ENCODE data around the gene TAF15. TPM values are rescaled to one million over a fixed set of nuclear protein-coding genes. Genes with fewer than 3 reads are reported as not detected.

TAF15 gene
- total RNA-seq, 1 experiment from 2014 or later, result 32.4 TPM

DNA sequence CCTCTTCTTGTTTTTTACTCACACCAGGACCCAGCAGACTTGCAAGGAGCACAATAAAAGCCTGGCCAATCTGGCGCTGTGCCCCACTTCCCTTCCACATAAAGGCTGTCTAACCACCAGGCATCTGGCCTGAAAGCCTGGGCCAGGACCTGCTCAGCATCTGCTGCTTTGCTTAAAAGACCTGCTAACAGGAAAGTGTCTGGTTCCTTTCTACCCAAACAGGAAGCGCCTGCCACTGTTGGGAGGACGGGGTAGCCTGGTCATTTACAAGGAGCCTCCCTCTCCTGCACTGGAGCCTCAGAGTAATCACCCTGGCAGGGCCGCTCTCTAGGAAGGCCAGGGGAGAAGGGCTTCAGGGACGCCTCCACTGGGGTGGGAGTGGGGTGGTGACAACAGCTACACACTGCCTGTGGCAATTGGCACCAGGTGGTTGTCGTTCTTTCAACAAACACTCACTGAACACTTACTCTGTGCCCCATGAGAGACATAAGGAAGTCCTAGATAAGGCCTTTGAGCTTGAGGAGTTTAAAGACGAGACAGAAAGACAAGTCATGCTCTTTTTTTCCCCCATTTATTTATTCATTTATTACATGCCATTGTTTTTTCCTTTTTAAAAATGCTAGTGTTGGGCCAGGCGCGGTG is 7.6 kb upstream of the TAF15 start:
- BruUV-seq (replicated peaks), result no TSS peak
- TF ChIP-seq CTCF (conservative IDR thresholded peaks at IDR 0.05; ENCODE audit: low read depth, low read length) (no peak), EZH2phosphoT487 (IDR thresholded peaks at IDR 0.05; ENCODE audit: borderline replicate concordance, low read length) (no peak), EZH2 (IDR thresholded peaks at IDR 0.05; ENCODE audit: low read length, unreplicated experiment) (no peak)
- Histone ChIP-seq H3K4me2 (ENCODE audit: low read length) (no peak overlapping the region), H3K4me1 (ENCODE audit: insufficient read depth, low read length) (peaks cover 7% of the 10 kb centered on the region; the same call in 1 of the 2 replicates), H3K79me2 (ENCODE audit: low read length) (no peaks in the 10 kb centered on the region), H3K9me3 (ENCODE audit: low read length) (no peaks in the 10 kb centered on the region), H3F3A (ENCODE audit: low read length, unreplicated experiment) (no peaks in the 10 kb centered on the region), H3K9ac (ENCODE audit: low read length) (no peak overlapping the region), H3K4me3 (ENCODE audit: low read length) (no peak overlapping the region), H3K9me2 (replicated peaks; ENCODE audit: low read length) (no peaks in the 10 kb centered on the region), H3K36me3 (ENCODE audit: low read depth, low read length) (no peaks in the 10 kb centered on the region), H3K27me3 (ENCODE audit: low read length) (no peaks in the 10 kb centered on the region), H4K20me1 (ENCODE audit: low read length) (no peaks in the 10 kb centered on the region), H3K27ac (ENCODE audit: low read length) (no peak overlapping the region), H2AFZ (ENCODE audit: low read length) (no peak overlapping the region)
- peak; percentile 19; the same call in 1 of the 2 replicates for ATAC-seq
- ChIA-PET POLR2A (ENCODE audit: unreplicated experiment) (no interaction called here), CTCF (no interaction called here)
- no peak for DNase-seq
- intact Hi-C loops (cut with micrococcal nuclease), result no loop called here

DNA sequence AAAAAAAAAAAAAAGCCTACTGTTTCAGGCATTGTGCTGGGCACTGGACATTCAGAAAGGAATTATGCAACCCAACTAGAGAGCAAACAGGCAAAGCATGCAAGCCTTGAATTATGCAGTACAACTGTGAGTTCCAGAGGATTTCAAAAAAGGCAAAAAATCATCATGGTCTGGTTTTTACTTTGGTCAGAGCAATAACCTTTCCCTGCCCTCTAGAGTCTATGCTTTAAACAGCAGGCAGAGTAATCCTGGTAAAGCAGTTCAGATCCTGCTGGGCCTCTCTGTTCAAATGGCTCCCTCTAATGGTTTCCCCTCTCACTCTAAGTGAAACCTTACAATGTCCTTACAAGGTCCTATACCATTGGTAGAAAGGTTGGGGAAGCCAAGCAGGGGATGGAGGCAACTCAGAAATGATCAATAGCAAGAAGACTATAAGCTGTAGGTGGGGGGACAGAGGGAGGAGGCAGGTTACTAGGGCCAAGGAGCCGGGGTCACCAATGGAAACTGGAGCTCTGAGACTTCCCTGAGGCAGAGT is 4.6 kb upstream of the TAF15 start:
- ChIA-PET POLR2A (ENCODE audit: unreplicated experiment) (no interaction called here), CTCF (interaction anchor here (0.7 to 1.0 kb wide), 3 partner anchors 35 to 41 kb away, joined by 3 to 21 read pairs (median 4); no protein-coding TSS in a partner anchor)
- H2AFZ ChIP-seq (ENCODE audit: low read length), result no peak overlapping the region; the same call in 1 of the 2 replicates
- H3K9ac ChIP-seq (ENCODE audit: low read length), result no peak overlapping the region
- H3K9me2 ChIP-seq (replicated peaks; ENCODE audit: low read length), result no peaks in the 10 kb centered on the region
- peak; percentile 94 for TF ChIP-seq CTCF (conservative IDR thresholded peaks at IDR 0.05; ENCODE audit: low read depth, low read length)
- TF ChIP-seq EZH2 (IDR thresholded peaks at IDR 0.05; ENCODE audit: low read length, unreplicated experiment), result no peak
- H3F3A ChIP-seq (ENCODE audit: low read length, unreplicated experiment), result no peaks in the 10 kb centered on the region
- no peak overlapping the region for H3K4me3 ChIP-seq (ENCODE audit: low read length)
- ATAC-seq (peak; percentile 46), DNase-seq (peak; percentile 85)
- no peaks in the 10 kb centered on the region for H3K36me3 ChIP-seq (ENCODE audit: low read depth, low read length)
- peaks cover 4% of the 10 kb centered on the region for H3K79me2 ChIP-seq (ENCODE audit: low read length)
- H3K4me1 ChIP-seq (ENCODE audit: insufficient read depth, low read length), result peaks cover 26% of the 10 kb centered on the region
- no TSS peak for BruUV-seq (replicated peaks)
- intact Hi-C loops (cut with micrococcal nuclease), result loop anchor here (1.0 to 5.0 kb wide), 2 partner anchors 37 to 552 kb away; no protein-coding TSS in a partner anchor
- no peaks in the 10 kb centered on the region; the same call in 1 of the 2 replicates for H4K20me1 ChIP-seq (ENCODE audit: low read length)
- H3K9me3 ChIP-seq (ENCODE audit: low read length), result no peaks in the 10 kb centered on the region
- H3K27ac ChIP-seq (ENCODE audit: low read length), result no peak overlapping the region
- no peaks in the 10 kb centered on the region for H3K27me3 ChIP-seq (ENCODE audit: low read length)
- H3K4me2 ChIP-seq (ENCODE audit: low read length), result no peak overlapping the region
